ENCODE measurements around the gene STARD13. TPM values are rescaled to one million over a fixed set of nuclear protein-coding genes. Genes with fewer than 3 reads are reported as not detected.

Gene STARD13
- total RNA-seq, 2 experiments from 2014 or later = not detected

- POLR2A ChIA-PET = no interaction called here
- H3K4me1 Mint-ChIP-seq (ENCODE audit: low read depth) = no peaks in the 10 kb centered on the region
- intact Hi-C loops (cut with micrococcal nuclease) = no loop called here
- DNase-seq (no peak), ATAC-seq (no peak)
- no peak overlapping the region for H3K4me3 Mint-ChIP-seq
- H3K27ac Mint-ChIP-seq = no peak overlapping the region
- TF ChIP-seq CTCF (IDR thresholded peaks at IDR 0.05) = no peak
- CTCF ChIA-PET = no interaction called here
- peaks cover 2% of the 10 kb centered on the region for H3K9me3 Mint-ChIP-seq
- peaks cover 12% of the 10 kb centered on the region for H3K27me3 Mint-ChIP-seq
- no peaks in the 10 kb centered on the region for H3K36me3 Mint-ChIP-seq (ENCODE audit: low read depth)
These were observed 24.9 kb upstream of the STARD13 start for GRCh38 chr13:33310245-33311038.

- CTCF ChIA-PET = no interaction called here
- TF ChIP-seq CTCF (IDR thresholded peaks at IDR 0.05) = no peak
- POLR2A ChIA-PET = no interaction called here
- no peaks in the 10 kb centered on the region for H3K36me3 Mint-ChIP-seq (ENCODE audit: low read depth)
- intact Hi-C loops (cut with micrococcal nuclease) = no loop called here
- no peak overlapping the region for H3K27ac Mint-ChIP-seq
- no peak for DNase-seq
- peaks cover 12% of the 10 kb centered on the region for H3K27me3 Mint-ChIP-seq
- ATAC-seq = no peak
- H3K4me3 Mint-ChIP-seq = no peak overlapping the region
- H3K4me1 Mint-ChIP-seq (ENCODE audit: low read depth) = no peaks in the 10 kb centered on the region
- peaks cover 2% of the 10 kb centered on the region for H3K9me3 Mint-ChIP-seq
These were observed 23.3 kb upstream of the STARD13 start for GRCh38 chr13:33308863-33309262.

GRCh38 chr13:33307843-33308242 lies 22.3 kb upstream of the STARD13 start:
- Mint-ChIP-seq H3K27me3 (peaks cover 11% of the 10 kb centered on the region), H3K9me3 (peaks cover 2% of the 10 kb centered on the region), H3K4me1 (ENCODE audit: low read depth) (no peaks in the 10 kb centered on the region), H3K4me3 (no peak overlapping the region), H3K36me3 (ENCODE audit: low read depth) (no peaks in the 10 kb centered on the region), H3K27ac (no peak overlapping the region)
- no peak for ATAC-seq
- CTCF ChIA-PET = no interaction called here
- no peak for DNase-seq
- intact Hi-C loops (cut with micrococcal nuclease) = no loop called here
- TF ChIP-seq CTCF (IDR thresholded peaks at IDR 0.05) = no peak
- POLR2A ChIA-PET = no interaction called here

GRCh38 chr13:33303855-33304597 lies 18.5 kb upstream of the STARD13 start:
- no peak overlapping the region for H3K27ac Mint-ChIP-seq
- POLR2A ChIA-PET = no interaction called here
- peaks cover 13% of the 10 kb centered on the region for H3K27me3 Mint-ChIP-seq
- no peak for TF ChIP-seq CTCF (IDR thresholded peaks at IDR 0.05)
- no peaks in the 10 kb centered on the region for H3K4me1 Mint-ChIP-seq (ENCODE audit: low read depth)
- no peak for DNase-seq
- no peak for ATAC-seq
- CTCF ChIA-PET = no interaction called here
- intact Hi-C loops (cut with micrococcal nuclease) = no loop called here
- no peaks in the 10 kb centered on the region for H3K36me3 Mint-ChIP-seq (ENCODE audit: low read depth)
- no peak overlapping the region for H3K4me3 Mint-ChIP-seq
- peaks cover 2% of the 10 kb centered on the region for H3K9me3 Mint-ChIP-seq

GRCh38 chr13:33299626-33300025 lies 14.1 kb upstream of the STARD13 start:
- no peaks in the 10 kb centered on the region for H3K36me3 Mint-ChIP-seq (ENCODE audit: low read depth)
- ChIA-PET POLR2A (no interaction called here), CTCF (interaction anchor here (1.2 kb wide), 1 partner anchor 14 kb away, joined by 3 read pairs; the partner anchor contains the start of gene STARD13)
- ATAC-seq (no peak), DNase-seq (no peak)
- H3K4me3 Mint-ChIP-seq = no peak overlapping the region
- no peaks in the 10 kb centered on the region for H3K4me1 Mint-ChIP-seq (ENCODE audit: low read depth)
- intact Hi-C loops (cut with micrococcal nuclease) = no loop called here
- no peak for TF ChIP-seq CTCF (IDR thresholded peaks at IDR 0.05)
- H3K9me3 Mint-ChIP-seq = no peaks in the 10 kb centered on the region
- H3K27ac Mint-ChIP-seq = no peak overlapping the region
- H3K27me3 Mint-ChIP-seq = peaks cover 10% of the 10 kb centered on the region
